ENCODE results near the gene ERG28. TPM values are rescaled to one million over a fixed set of nuclear protein-coding genes. Genes with fewer than 3 reads are reported as not detected.

The ERG28 gene
- total RNA-seq, 1 experiment from 2014 or later, result 43.3 TPM

- Histone ChIP-seq H3K27me3 (replicated peaks; ENCODE audit: insufficient read depth, low read depth, low read length, poor library complexity) (no peaks in the 10 kb centered on the region), H3K36me3 (ENCODE audit: insufficient read depth, low read length, poor library complexity, severe bottlenecking) (peaks cover 43% of the 10 kb centered on the region), H3K4me3 (ENCODE audit: low read depth, low read length, poor library complexity, severe bottlenecking) (no peak overlapping the region), H3K4me1 (ENCODE audit: insufficient read depth, low read length, poor library complexity, severe bottlenecking) (no peaks in the 10 kb centered on the region), H3K9me3 (ENCODE audit: low read depth, low read length, poor library complexity, severe bottlenecking) (peaks cover 3% of the 10 kb centered on the region), H3K27ac (ENCODE audit: low read depth, low read length, poor library complexity, severe bottlenecking) (no peak overlapping the region)
- TF ChIP-seq CTCF (conservative IDR thresholded peaks at IDR 0.05; ENCODE audit: low read depth, low read length), result no peak
- TF ChIP-seq EZH2 (IDR thresholded peaks at IDR 0.05; ENCODE audit: borderline replicate concordance, low read depth, low read length, poor library complexity, severe bottlenecking), result no peak
- CTCF ChIA-PET, result interaction anchor here (0.6 kb wide), 2 partner anchors 35 to 1977 kb away, joined by 3 to 5 read pairs; no protein-coding TSS in a partner anchor
- no peak for DNase-seq (ENCODE audit: low spot score)
- BruUV-seq (replicated peaks), result no TSS peak
- POLR2A ChIA-PET (ENCODE audit: low non-redundant PET), result interaction anchor here (0.7 kb wide), 1 partner anchor 9 kb away, joined by 6 read pairs; no protein-coding TSS in a partner anchor
- intact Hi-C loops (cut with micrococcal nuclease; ENCODE audit: unreplicated experiment), result no loop called here
These were observed 12.0 kb upstream of the ERG28 start for GRCh38 chr14:75672605-75673192.

- H3K27ac ChIP-seq (ENCODE audit: low read depth, low read length, poor library complexity, severe bottlenecking), result no peak overlapping the region
- BruUV-seq (replicated peaks), result no TSS peak
- H3K27me3 ChIP-seq (replicated peaks; ENCODE audit: insufficient read depth, low read depth, low read length, poor library complexity), result no peaks in the 10 kb centered on the region
- CTCF ChIA-PET, result interaction anchor here (0.6 kb wide), 1 partner anchor 1031 kb away, joined by 3 read pairs; no protein-coding TSS in a partner anchor
- DNase-seq (ENCODE audit: low spot score), result no peak
- POLR2A ChIA-PET (ENCODE audit: low non-redundant PET), result interaction anchor here (0.5 kb wide), 1 partner anchor 42 kb away, joined by 3 read pairs; no protein-coding TSS in a partner anchor
- no peaks in the 10 kb centered on the region for H3K4me1 ChIP-seq (ENCODE audit: insufficient read depth, low read length, poor library complexity, severe bottlenecking)
- intact Hi-C loops (cut with micrococcal nuclease; ENCODE audit: unreplicated experiment), result no loop called here
- TF ChIP-seq EZH2 (IDR thresholded peaks at IDR 0.05; ENCODE audit: borderline replicate concordance, low read depth, low read length, poor library complexity, severe bottlenecking), result no peak
- TF ChIP-seq CTCF (conservative IDR thresholded peaks at IDR 0.05; ENCODE audit: low read depth, low read length), result no peak
- no peak overlapping the region for H3K4me3 ChIP-seq (ENCODE audit: low read depth, low read length, poor library complexity, severe bottlenecking)
- H3K36me3 ChIP-seq (ENCODE audit: insufficient read depth, low read length, poor library complexity, severe bottlenecking), result peaks cover 50% of the 10 kb centered on the region
- H3K9me3 ChIP-seq (ENCODE audit: low read depth, low read length, poor library complexity, severe bottlenecking), result no peaks in the 10 kb centered on the region
These were observed 6.6 kb upstream of the ERG28 start for GRCh38 chr14:75667099-75667765.

- ChIA-PET POLR2A (ENCODE audit: low non-redundant PET) (no interaction called here), CTCF (no interaction called here)
- Histone ChIP-seq H3K27me3 (replicated peaks; ENCODE audit: insufficient read depth, low read depth, low read length, poor library complexity) (no peaks in the 10 kb centered on the region), H3K27ac (ENCODE audit: low read depth, low read length, poor library complexity, severe bottlenecking) (no peak overlapping the region), H3K9me3 (ENCODE audit: low read depth, low read length, poor library complexity, severe bottlenecking) (no peaks in the 10 kb centered on the region), H3K4me3 (ENCODE audit: low read depth, low read length, poor library complexity, severe bottlenecking) (no peak overlapping the region), H3K36me3 (ENCODE audit: insufficient read depth, low read length, poor library complexity, severe bottlenecking) (peaks cover 22% of the 10 kb centered on the region), H3K4me1 (ENCODE audit: insufficient read depth, low read length, poor library complexity, severe bottlenecking) (no peaks in the 10 kb centered on the region)
- intact Hi-C loops (cut with micrococcal nuclease; ENCODE audit: unreplicated experiment), result no loop called here
- no TSS peak for BruUV-seq (replicated peaks)
- DNase-seq (ENCODE audit: low spot score), result no peak
- TF ChIP-seq CTCF (conservative IDR thresholded peaks at IDR 0.05; ENCODE audit: low read depth, low read length), result no peak
- no peak for TF ChIP-seq EZH2 (IDR thresholded peaks at IDR 0.05; ENCODE audit: borderline replicate concordance, low read depth, low read length, poor library complexity, severe bottlenecking)
These were observed 2.3 kb upstream of the ERG28 start for GRCh38 chr14:75662966-75663365.

Data from A673 (cell line).